ENCODE data around the gene ADORA2A. TPM values are rescaled to one million over a fixed set of nuclear protein-coding genes. Genes with fewer than 3 reads are reported as not detected.

ADORA2A gene
- 10 to 100 TPM in 2 of 6 donors, 1 to 10 TPM in 4; 7.3 to 20.9 (median 8.8) TPM for total RNA-seq

DNA sequence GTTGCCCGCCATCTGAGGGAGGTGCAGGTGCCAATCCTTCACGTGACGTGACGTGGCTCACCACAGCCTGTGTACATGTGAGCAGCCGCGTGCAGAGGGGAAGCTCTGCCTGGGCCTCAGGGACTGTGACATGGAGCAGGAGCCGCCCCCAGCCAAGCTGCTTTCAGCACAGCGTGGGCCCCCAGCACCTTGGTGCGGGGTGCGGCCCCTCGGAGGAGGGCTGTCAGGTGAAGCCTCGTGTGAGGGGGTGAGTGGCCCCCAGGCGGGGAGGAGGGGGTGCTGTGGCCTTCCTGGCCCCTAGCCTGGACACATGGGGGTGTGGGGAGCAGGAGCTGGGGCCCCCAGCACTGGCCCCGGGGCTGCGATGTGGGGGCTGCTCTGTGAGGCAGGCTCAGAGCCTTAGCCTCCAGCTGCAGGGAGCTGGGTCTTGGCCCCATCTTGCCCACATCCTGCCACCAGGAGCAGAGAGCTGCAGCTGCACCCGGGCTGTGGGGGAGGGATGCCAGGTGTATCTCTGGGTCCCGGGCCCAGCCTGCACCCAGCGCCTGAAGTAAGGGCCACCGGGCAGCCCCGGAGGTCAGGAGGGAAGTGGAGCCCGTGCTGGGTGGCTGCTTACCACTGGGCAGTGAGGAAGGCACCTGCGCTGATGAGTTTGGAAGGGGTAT, at the start of gene ADORA2A:
TSS of gene ADORA2A (plus strand) at position 100 of the 665 bp plus-strand sequence. CDS start 5,806 bp downstream, outside the sequence.
- 68 to 70% methylated on average over 10 to 19 of the region's 22 CpGs for WGBS, 2 donors
- DNase-seq (peak; percentile 82), ATAC-seq (ENCODE audit: low FRiP score in 2 of 2) (peak in 1 of 2 donors; percentile 5)
- peaks cover 33 to 87% (median 57%) of the 10 kb centered on the region in 4 donors for H3K4me1 ChIP-seq
- H3K4me3 ChIP-seq: peak within 1 kb of the TSS in 3 of 4 donors; percentile 11 to 33 (median 19)
- peak within 1 kb of the TSS; percentile 47 to 85 (median 68) for H3K27ac ChIP-seq
- no peaks in the 10 kb centered on the region for H3K36me3 ChIP-seq
- H3K27me3 ChIP-seq: no peaks in the 10 kb centered on the region
- TF ChIP-seq POLR2AphosphoS5 (IDR thresholded peaks at IDR 0.05): peak in 1 of 2 donors; percentile 30
- no peak for TF ChIP-seq POLR2A (IDR thresholded peaks at IDR 0.05)
- no peaks in the 10 kb centered on the region for H3K9me3 ChIP-seq

DNA sequence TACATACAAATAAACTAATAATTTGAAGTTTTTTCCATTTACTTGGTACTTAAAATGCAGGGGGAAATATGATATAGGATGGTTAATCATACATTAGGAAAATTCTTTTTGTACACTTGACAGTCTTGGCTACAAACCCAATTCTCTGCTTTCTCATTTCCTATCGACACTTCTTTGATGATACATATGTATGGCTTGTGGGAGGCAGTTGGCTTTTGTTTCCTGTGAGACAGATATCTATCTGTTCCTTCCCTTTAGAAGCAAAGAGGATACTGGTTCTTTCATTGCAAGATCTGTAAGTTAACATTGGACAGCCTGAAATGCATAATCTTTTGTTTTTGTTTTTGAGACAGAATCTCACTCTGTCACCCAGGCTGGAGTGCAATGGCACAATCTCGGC, 47.9 kb upstream of the ADORA2A start:
- Histone ChIP-seq H3K4me3 (no peak overlapping the region), H3K4me1 (peaks cover 0 to 5% (median 0%) of the 10 kb centered on the region in 4 donors), H3K27me3 (no peaks in the 10 kb centered on the region), H3K9me3 (no peaks in the 10 kb centered on the region), H3K27ac (no peak overlapping the region), H3K36me3 (peaks cover 0 to 39% (median 6%) of the 10 kb centered on the region in 4 donors)
- ATAC-seq (ENCODE audit: low FRiP score in 2 of 2): no peak
- TF ChIP-seq EP300 (IDR thresholded peaks at IDR 0.05) (no peak), POLR2A (IDR thresholded peaks at IDR 0.05) (no peak), POLR2AphosphoS5 (IDR thresholded peaks at IDR 0.05) (no peak)
- TF ChIP-seq, protein P1, sequence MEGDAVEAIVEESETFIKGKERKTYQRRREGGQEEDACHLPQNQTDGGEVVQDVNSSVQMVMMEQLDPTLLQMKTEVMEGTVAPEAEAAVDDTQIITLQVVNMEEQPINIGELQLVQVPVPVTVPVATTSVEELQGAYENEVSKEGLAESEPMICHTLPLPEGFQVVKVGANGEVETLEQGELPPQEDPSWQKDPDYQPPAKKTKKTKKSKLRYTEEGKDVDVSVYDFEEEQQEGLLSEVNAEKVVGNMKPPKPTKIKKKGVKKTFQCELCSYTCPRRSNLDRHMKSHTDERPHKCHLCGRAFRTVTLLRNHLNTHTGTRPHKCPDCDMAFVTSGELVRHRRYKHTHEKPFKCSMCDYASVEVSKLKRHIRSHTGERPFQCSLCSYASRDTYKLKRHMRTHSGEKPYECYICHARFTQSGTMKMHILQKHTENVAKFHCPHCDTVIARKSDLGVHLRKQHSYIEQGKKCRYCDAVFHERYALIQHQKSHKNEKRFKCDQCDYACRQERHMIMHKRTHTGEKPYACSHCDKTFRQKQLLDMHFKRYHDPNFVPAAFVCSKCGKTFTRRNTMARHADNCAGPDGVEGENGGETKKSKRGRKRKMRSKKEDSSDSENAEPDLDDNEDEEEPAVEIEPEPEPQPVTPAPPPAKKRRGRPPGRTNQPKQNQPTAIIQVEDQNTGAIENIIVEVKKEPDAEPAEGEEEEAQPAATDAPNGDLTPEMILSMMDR (IDR thresholded peaks at IDR 0.05): no peak
- 39 to 40% methylated on average over 2 of the region's 2 CpGs for WGBS, 2 donors
- DNase-seq: no peak

DNA sequence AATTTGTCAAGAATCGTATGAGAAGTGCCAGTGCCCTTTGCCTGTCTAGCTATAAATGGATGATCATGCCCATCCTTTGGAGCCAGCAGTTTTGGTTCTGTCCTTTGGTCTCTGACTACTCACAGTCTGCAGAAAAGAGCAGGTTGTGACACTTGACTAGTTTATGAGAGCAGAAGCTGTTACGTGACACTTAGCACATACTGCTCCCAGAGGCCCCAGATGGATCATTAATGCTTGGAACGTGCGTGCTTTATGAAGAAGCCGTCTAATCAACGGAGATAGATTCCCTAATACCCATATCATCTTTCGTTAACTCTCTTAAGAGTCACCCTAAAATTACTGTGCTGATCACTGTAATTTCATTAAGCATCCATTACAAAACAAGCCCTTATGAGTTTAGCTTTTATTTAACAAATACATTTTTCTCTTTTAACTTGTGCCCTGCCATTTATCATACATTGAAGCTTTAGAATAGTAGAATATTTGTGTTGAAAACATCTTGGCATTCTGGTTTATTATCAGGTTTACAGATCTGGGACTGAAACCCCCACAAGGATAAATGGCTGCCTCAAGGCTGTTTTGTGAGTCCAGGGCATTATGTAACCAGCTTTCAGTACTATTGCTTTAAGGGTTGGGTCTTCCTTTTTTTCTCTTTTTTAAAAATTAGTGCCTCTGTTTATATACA, 47.0 kb upstream of the ADORA2A start:
- DNase-seq: no peak
- Histone ChIP-seq H3K9me3 (no peaks in the 10 kb centered on the region), H3K27ac (no peak overlapping the region), H3K27me3 (no peaks in the 10 kb centered on the region), H3K4me1 (peaks cover 0 to 5% (median 0%) of the 10 kb centered on the region in 4 donors), H3K4me3 (no peak overlapping the region), H3K36me3 (peaks cover 0 to 34% (median 6%) of the 10 kb centered on the region in 4 donors)
- TF ChIP-seq, protein P1 (IDR thresholded peaks at IDR 0.05): no peak
- TF ChIP-seq POLR2AphosphoS5 (IDR thresholded peaks at IDR 0.05): no peak
- no peak for TF ChIP-seq EP300 (IDR thresholded peaks at IDR 0.05)
- TF ChIP-seq POLR2A (IDR thresholded peaks at IDR 0.05): no peak
- no peak for ATAC-seq (ENCODE audit: low FRiP score in 2 of 2)
- 88 to 93% methylated on average over 7 of the region's 7 CpGs for WGBS, 2 donors

DNA sequence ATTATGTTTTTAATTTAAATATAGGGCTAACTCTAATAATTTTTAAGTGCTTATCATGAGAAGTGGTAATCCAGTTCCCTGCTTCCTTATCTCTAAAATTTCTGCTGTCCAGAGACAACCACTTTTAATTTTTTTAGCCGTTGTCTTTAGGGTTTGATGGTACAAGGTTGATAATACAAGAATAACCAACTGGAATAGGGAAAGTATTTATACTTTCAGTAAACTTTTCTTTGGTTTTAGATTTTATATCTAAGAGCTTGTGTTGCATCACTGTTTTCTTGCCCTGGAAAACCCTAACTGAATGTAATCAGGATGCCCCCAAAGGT, 46.5 kb upstream of the ADORA2A start:
- TF ChIP-seq POLR2A (IDR thresholded peaks at IDR 0.05) (no peak), POLR2AphosphoS5 (IDR thresholded peaks at IDR 0.05) (no peak), EP300 (IDR thresholded peaks at IDR 0.05) (no peak)
- TF ChIP-seq, protein P1 (IDR thresholded peaks at IDR 0.05): no peak
- ATAC-seq (ENCODE audit: low FRiP score in 2 of 2) (no peak), DNase-seq (no peak)
- H3K9me3 ChIP-seq: no peaks in the 10 kb centered on the region
- WGBS, 2 donors: 71 to 73% methylated on average over 1 of the region's 1 CpG
- peaks cover 0 to 29% (median 4%) of the 10 kb centered on the region in 4 donors for H3K36me3 ChIP-seq
- no peak overlapping the region for H3K27ac ChIP-seq
- H3K4me1 ChIP-seq: peaks cover 0 to 5% (median 0%) of the 10 kb centered on the region in 4 donors
- no peaks in the 10 kb centered on the region for H3K27me3 ChIP-seq
- H3K4me3 ChIP-seq: no peak overlapping the region

DNA sequence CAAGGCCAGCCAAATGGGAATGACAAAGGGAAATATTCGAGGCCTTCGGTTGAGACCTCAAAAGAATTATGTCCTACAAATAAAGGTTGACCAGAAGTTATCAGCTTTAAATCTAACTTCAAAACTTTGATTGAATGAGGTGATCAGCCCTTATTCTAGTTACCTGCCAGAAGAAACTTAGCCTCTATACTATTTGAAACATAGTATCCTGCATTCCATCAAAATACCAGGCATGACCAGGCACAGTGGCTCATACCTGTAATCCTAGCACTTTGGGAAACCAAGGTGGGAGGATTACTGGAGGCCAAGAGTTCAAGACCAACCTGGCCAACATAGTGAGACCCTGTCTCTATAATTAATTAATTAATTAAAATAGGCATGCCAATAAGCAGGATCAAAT, 44.3 kb upstream of the ADORA2A start:
- peaks cover 0 to 19% (median 0%) of the 10 kb centered on the region in 4 donors for H3K36me3 ChIP-seq
- WGBS, 2 donors: 90 to 91% methylated on average over 2 of the region's 2 CpGs

More for the DNA sequence above, 44.3 kb upstream of the ADORA2A start:
- Histone ChIP-seq H3K27ac (no peak overlapping the region), H3K4me1 (peaks cover 0 to 5% (median 0%) of the 10 kb centered on the region in 4 donors), H3K9me3 (no peaks in the 10 kb centered on the region), H3K27me3 (no peaks in the 10 kb centered on the region), H3K4me3 (no peak overlapping the region)
- no peak for ATAC-seq (ENCODE audit: low FRiP score in 2 of 2)
- TF ChIP-seq POLR2A (IDR thresholded peaks at IDR 0.05) (no peak), EP300 (IDR thresholded peaks at IDR 0.05) (no peak), POLR2AphosphoS5 (IDR thresholded peaks at IDR 0.05) (no peak)
- TF ChIP-seq, protein P1 (IDR thresholded peaks at IDR 0.05): no peak
- no peak for DNase-seq

All from upper lobe of left lung (tissue), 6 donors.